NCI-H2227 treated with DMSO at 0.1 percent for 48 hours (cell line): ENCODE results near the gene BIRC7.
"Not testable (repeated sequence)": the region's sequence is repeated elsewhere in the genome, so short reads cannot be mapped to it uniquely, and the experiment has no call there.

Experiments used
- DNase-seq: peaks from one replicate; lab custom pipeline; 2025; lab: John Stamatoyannopoulos, UW

BIRC7 gene

GRCh38 chr20:63247671-63248228, 12.0 kb downstream of the BIRC7 start:
- DNase-seq = no peak

GRCh38 chr20:63248835-63249591, 13.3 kb downstream of the BIRC7 start:
- DNase-seq = no peak

- no peak for DNase-seq
Observed at GRCh38 chr20:63249891-63250290, 14.2 kb downstream of the BIRC7 start.

GRCh38 chr20:63251350-63251749, 15.6 kb downstream of the BIRC7 start:
- not testable (repeated sequence) for DNase-seq

- no peak for DNase-seq
Observed at GRCh38 chr20:63252284-63252711, 16.6 kb downstream of the BIRC7 start.

- no peak for DNase-seq
Observed at GRCh38 chr20:63253065-63253437, 17.3 kb downstream of the BIRC7 start.

GRCh38 chr20:63253438-63254231, 17.9 kb downstream of the BIRC7 start:
- no peak for DNase-seq

GRCh38 chr20:63254232-63254605, 18.5 kb downstream of the BIRC7 start, which contains the start of gene NKAIN4:
TSS of gene NKAIN4 (minus strand) at chr20:63254463. CDS start at chr20:63254450, 13 bp downstream.
- DNase-seq = no peak

- DNase-seq = no peak
Observed at GRCh38 chr20:63254606-63255384, 19.1 kb downstream of the BIRC7 start.

GRCh38 chr20:63255931-63256704, 20.4 kb downstream of the BIRC7 start:
- no peak for DNase-seq

GRCh38 chr20:63256954-63257353, 21.2 kb downstream of the BIRC7 start:
- no peak for DNase-seq

- DNase-seq = no peak
Observed at GRCh38 chr20:63257629-63258028, 21.9 kb downstream of the BIRC7 start.

GRCh38 chr20:63258781-63259180, 23.1 kb downstream of the BIRC7 start:
- DNase-seq = no peak

GRCh38 chr20:63259734-63260460, 24.2 kb downstream of the BIRC7 start:
- DNase-seq = no peak

- no peak for DNase-seq
Observed at GRCh38 chr20:63260521-63260920, 24.8 kb downstream of the BIRC7 start.

GRCh38 chr20:63261060-63261794, 25.5 kb downstream of the BIRC7 start:
- peak; percentile 42 for DNase-seq

GRCh38 chr20:63261795-63262528, 26.3 kb downstream of the BIRC7 start:
- DNase-seq = no peak

- DNase-seq = no peak
Observed at GRCh38 chr20:63262836-63263235, 27.1 kb downstream of the BIRC7 start.

- no peak for DNase-seq
Observed at GRCh38 chr20:63264000-63264399, 28.3 kb downstream of the BIRC7 start.
